Measurements from ENCODE around the gene DCTN4.

Gene DCTN4

DNA sequence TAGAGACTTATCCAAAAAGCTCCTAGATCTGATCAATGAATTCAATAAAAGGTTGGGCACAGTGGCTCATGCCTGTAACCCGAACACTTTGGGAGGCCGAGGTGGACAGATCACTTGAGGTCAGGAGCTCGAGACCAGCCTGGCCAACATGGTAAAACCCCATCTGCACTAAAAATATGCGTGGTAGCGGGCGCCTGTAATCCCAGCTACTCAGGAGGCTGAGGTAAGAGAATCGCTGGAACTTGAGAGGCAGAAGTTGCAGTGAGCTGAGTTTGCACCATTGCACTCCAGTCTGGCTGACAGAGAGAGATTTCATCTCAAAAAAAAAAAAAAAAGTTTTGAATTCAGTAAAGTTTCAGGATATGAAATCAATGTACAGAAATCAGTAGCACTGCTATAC, 20.0 kb downstream of the DCTN4 start:
- DNase-seq (ENCODE audit: low read depth): no peak

- no peak for DNase-seq (ENCODE audit: low read depth)
Observed at GRCh38 chr5:150734579-150735384, 24.0 kb downstream of the DCTN4 start.

- no peak for DNase-seq (ENCODE audit: low read depth)
Observed at GRCh38 chr5:150731669-150732242, 27.1 kb downstream of the DCTN4 start.

- DNase-seq (ENCODE audit: low read depth): no peak
Observed at GRCh38 chr5:150729859-150730258, 29.0 kb downstream of the DCTN4 start.

GRCh38 chr5:150723845-150724244, 35.0 kb downstream of the DCTN4 start:
- DNase-seq (ENCODE audit: low read depth): no peak

- DNase-seq (ENCODE audit: low read depth): no peak
Observed at GRCh38 chr5:150710165-150710564, 48.7 kb downstream of the DCTN4 start.

GRCh38 chr5:150706776-150707390, 51.9 kb downstream of the DCTN4 start:
- no peak for DNase-seq (ENCODE audit: low read depth)

DNA sequence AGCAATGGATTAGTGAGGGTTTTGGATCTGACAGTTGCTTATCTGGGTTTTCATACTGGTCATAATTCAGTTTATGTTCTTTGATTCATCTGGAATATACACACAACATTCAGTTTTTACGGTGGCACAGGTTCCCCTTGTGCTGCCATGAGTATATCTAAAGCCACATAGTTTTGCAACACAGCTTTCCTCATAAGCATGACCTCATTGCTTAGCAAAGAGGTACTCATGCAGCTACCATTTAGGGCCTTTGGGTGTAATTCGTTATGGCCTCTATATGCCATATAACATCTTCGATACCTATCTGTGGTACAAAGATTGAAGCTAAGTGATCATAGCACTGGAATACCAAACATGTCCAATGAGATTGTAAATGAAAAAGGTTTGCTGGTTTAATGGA, 55.1 kb downstream of the DCTN4 start:
- no peak for DNase-seq (ENCODE audit: low read depth)

GRCh38 chr5:150700594-150701377, 58.0 kb downstream of the DCTN4 start, which contains the start of gene RBM22:
TSS of gene RBM22 (minus strand) at chr5:150701062. CDS start at chr5:150700985, 77 bp downstream.
- peak; percentile 87 for DNase-seq (ENCODE audit: low read depth)

DNA sequence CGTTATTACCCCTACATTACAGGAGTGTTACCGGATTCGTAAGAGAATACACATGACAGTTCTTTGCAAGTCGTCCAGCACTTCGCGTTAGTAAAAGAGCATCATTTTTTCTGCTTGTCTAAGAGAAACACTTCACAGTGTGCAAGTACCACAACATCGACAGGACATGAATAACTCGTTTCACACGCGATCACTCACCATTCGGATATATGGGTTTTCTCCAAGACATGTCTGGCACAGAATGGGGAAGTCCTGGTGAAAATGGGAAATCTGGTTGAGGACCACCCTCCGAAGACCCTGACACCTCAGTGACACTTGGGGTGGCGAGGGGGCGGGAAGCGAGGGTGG, 58.6 kb downstream of the DCTN4 start:
- DNase-seq (ENCODE audit: low read depth): no peak

- no peak for DNase-seq (ENCODE audit: low read depth)
Observed at GRCh38 chr5:150694612-150695011, 64.2 kb downstream of the DCTN4 start.

- DNase-seq (ENCODE audit: low read depth): no peak
Observed at GRCh38 chr5:150692276-150692675, 66.5 kb downstream of the DCTN4 start.

- no peak for DNase-seq (ENCODE audit: low read depth)
Observed at GRCh38 chr5:150690760-150691159, 68.1 kb downstream of the DCTN4 start.

DNA sequence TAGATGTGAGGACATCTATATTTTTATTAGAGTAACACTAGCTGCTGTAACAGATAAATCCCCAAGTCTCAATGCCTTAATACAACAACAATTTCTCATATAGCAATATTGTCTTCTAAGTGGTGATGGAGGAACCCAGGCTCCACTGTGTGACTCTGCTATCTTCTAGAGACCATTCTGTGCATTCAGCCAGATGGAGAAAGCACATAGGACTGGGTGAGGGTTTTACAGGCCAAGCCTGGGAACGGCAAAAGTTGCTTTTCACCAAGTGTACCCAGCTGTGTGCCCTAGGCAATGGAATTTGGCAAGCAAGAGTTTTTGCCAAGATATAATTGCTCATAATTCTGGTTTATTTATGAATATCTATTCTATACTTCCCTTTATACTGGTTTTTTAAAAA, 69.7 kb downstream of the DCTN4 start:
- DNase-seq (ENCODE audit: low read depth): no peak

GRCh38 chr5:150676578-150676977, 82.2 kb downstream of the DCTN4 start:
- no peak for DNase-seq (ENCODE audit: low read depth)

DNA sequence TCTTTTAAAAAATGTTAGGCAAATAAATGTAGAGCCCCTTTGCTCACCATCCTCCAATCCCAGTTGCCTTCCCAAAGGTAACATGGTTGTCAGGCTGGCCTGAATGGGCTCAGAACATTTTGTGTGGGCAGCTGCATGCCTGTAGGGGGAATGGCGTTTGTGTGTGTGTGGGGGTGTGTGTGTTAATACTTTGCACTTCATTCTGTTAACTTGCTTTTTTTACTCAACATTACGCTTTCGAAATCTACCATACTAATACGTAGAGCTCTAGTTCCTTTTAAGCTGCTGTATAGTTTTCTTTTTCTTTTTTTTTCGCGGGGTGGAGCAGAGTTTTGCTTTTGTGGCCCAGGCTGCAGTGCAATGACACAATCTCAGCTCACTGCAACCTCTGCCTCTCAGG, 83.7 kb downstream of the DCTN4 start:
- no peak for DNase-seq (ENCODE audit: low read depth)

DNA sequence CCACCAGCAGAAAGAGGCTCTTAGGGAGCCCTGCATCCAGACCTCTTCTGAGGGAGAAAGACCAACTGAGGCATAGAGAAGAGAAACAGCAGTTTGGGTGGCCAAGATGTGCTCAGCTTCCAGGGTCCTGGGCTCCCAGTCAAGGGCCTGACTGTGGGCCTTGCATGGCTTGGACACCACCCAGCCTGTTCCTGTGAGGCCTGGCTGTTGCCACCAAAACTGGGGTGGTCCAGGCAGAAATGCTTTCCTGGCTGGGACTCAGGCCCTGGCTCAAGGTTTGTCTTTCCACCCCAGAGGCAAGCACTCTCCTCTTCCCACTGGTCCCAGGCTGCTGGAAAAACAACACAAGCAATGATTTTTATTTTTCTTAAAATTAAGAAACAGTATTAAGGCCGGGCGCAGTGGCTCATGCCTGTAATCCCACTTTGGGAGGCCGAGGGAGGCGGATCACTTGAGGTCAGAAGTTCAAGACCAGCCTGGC, 84.4 kb downstream of the DCTN4 start:
- no peak for DNase-seq (ENCODE audit: low read depth)

DNA sequence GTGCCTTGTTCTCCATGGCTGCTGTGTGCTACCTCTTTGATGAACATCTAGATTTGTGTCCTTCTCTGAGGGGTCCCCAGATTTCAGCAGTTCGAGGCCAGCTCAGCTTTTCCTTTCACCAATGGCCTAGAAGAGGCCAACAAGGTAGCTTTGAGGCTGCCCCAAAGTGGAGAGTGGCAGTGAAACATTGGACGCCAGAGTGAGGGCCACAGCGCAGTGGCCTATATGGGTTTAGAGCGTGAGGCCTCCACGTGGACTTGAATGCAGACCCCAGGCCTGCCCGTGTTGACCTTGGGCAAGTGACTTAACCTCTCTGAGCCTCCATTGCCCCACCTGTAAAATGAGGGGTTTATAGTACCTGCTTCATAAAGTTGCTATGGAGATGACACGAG, 85.9 kb downstream of the DCTN4 start:
- DNase-seq (ENCODE audit: low read depth): no peak

- DNase-seq (ENCODE audit: low read depth): peak; percentile 11
Observed at GRCh38 chr5:150672237-150672883, 86.5 kb downstream of the DCTN4 start.

DNA sequence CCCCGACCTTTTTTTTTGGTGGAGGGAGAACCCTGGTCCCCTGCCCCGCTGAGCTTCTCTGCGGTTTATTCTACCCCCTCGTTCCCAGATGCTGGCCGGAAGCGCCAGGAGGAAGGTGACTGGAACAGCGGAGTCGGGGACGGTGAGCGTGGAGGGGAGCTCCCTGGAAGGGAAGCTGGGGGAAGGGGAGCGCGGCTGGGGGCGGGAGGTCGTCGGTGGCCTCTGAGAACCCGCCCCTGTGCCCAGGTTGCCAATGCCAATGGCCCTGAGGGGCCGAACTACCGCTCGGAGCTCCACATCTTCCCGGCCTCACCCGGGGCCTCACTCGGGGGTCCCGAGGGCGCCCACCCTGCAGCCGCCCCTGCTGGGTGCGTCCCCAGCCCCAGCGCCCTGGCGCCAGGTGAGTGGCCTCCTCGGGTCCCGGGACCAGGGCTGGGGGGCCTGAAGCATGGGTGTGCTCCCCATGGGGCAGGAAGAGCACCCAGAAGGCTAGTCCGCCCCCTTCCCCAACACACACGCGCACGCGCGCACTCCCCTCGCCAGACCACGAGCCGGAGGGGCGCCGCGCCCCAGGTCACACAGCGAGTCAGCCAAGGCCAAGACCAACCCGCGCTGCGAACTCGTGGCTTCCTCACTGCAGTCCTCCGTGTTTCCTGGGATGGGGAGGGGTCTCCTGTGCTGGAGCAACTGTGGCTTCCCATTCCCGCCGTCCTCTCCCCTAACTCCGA, 87.1 kb downstream of the DCTN4 start:
- DNase-seq (ENCODE audit: low read depth): no peak

DNA sequence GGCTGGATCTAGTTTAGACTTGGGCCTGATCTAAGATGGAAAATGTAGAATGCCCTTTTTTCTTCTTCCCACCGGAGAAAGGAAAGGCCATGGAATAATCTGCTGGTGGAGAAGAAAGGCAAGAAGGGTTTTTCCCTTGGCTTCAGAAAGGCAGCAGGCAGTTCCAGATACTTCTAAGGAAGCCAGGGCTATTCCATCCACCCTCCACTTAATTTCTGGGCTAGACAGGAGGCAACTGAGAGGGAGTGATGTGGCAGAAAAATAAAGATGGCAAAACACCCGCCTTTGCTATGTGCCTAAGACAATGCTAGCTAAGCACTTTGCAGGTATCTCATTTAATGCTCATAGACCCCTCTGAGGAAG, 87.9 kb downstream of the DCTN4 start:
- DNase-seq (ENCODE audit: low read depth): no peak

Measured in activated T-cell treated with anti-CD3 and anti-CD28 coated beads for 1 hour (primary cell).